ENCODE measurements around the gene CALN1.

- no peak for TF ChIP-seq EZH2 (IDR thresholded peaks at IDR 0.05; ENCODE audit: borderline replicate concordance, low read length)
- TF ChIP-seq, protein P1, sequence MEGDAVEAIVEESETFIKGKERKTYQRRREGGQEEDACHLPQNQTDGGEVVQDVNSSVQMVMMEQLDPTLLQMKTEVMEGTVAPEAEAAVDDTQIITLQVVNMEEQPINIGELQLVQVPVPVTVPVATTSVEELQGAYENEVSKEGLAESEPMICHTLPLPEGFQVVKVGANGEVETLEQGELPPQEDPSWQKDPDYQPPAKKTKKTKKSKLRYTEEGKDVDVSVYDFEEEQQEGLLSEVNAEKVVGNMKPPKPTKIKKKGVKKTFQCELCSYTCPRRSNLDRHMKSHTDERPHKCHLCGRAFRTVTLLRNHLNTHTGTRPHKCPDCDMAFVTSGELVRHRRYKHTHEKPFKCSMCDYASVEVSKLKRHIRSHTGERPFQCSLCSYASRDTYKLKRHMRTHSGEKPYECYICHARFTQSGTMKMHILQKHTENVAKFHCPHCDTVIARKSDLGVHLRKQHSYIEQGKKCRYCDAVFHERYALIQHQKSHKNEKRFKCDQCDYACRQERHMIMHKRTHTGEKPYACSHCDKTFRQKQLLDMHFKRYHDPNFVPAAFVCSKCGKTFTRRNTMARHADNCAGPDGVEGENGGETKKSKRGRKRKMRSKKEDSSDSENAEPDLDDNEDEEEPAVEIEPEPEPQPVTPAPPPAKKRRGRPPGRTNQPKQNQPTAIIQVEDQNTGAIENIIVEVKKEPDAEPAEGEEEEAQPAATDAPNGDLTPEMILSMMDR (IDR thresholded peaks at IDR 0.05; ENCODE audit: low read length): no peak
Observed at GRCh38 chr7:72048420-72048819, 363.7 kb downstream of the CALN1 start.
